Activated CD8-positive, alpha-beta T cell treated with anti-CD3 and anti-CD28 coated beads for 36 hours (primary cell): ENCODE results near the gene FAM174A. TPM values are rescaled to one million over a fixed set of nuclear protein-coding genes. Genes with fewer than 3 reads are reported as not detected.

ENCODE experiments used
- ATAC-seq: fragments of 200-7000 bp; cut with Tn5 transposase; one replicate; pipeline ENCODE4 v1.10.0; 2021; ENCODE audit warnings: mild to moderate bottlenecking, moderate library complexity
- CTCF ChIA-PET: fragments of 350-600 bp; sonication (Branson Sonifier 250); formaldehyde crosslinking; loops from one replicate; lab custom pipeline; 2021; ENCODE audit warnings: antibody characterized with exemption; lab: Charles Lee
- POLR2A ChIA-PET: fragments of 350-600 bp; sonication (Branson Sonifier 250); formaldehyde crosslinking; loops from one replicate; lab custom pipeline; 2021; ENCODE audit warnings: antibody characterized with exemption; lab: Charles Lee
- DNase-seq: peaks from one replicate; pipeline ENCODE4 v3.0.0-alpha.2; 2020
- H3K27ac Mint-ChIP-seq: one replicate; pipeline ENCODE4 v1.8.0; 2021; ENCODE audit warnings: mild to moderate bottlenecking, mixed read lengths
- H3K27me3 Mint-ChIP-seq: one replicate; pipeline ENCODE4 v1.8.0; 2021; ENCODE audit warnings: mixed read lengths
- H3K36me3 Mint-ChIP-seq: one replicate; pipeline ENCODE4 v1.8.0; 2021; ENCODE audit warnings: low read depth, mixed read lengths
- H3K4me1 Mint-ChIP-seq: one replicate; pipeline ENCODE4 v1.8.0; 2021; ENCODE audit warnings: low read depth, mixed read lengths
- H3K4me3 Mint-ChIP-seq: one replicate; pipeline ENCODE4 v1.8.0; 2021; ENCODE audit warnings: mild to moderate bottlenecking, moderate library complexity, mixed read lengths
- H3K9me3 Mint-ChIP-seq: one replicate; pipeline ENCODE4 v1.8.0; 2021; ENCODE audit warnings: mixed read lengths
- CTCF ChIP-seq: fragments of 200-600 bp; IDR thresholded peaks from one replicate; pipeline ENCODE4 v1.8.0; 2022; ENCODE audit warnings: antibody characterized with exemption, mild to moderate bottlenecking
- intact Hi-C: fragments of 100-400 bp; cut with micrococcal nuclease; formaldehyde crosslinking; loops from one replicate; pipeline ENCODE4 v1.10.0; 2022
- total RNA-seq, 2 experiments: library from RNA; stranded (reverse); gene quantifications; one replicate each; pipeline ENCODE4 v1.2.3, GENCODE V29; 2021

The FAM174A gene
- total RNA-seq, result 1 to 10 TPM; 5.9 to 6.6 TPM

- peaks cover 29% of the 10 kb centered on the region for H3K36me3 Mint-ChIP-seq
- ATAC-seq (peak; percentile 92), DNase-seq (peak; percentile 96)
- peaks cover 19% of the 10 kb centered on the region for H3K9me3 Mint-ChIP-seq
- intact Hi-C loops, result loop anchor here (5.0 kb wide), 1 partner anchor 367 kb away; the partner anchor contains the start of gene ST8SIA4
- TF ChIP-seq CTCF, result no peak
- peak within 1 kb of the TSS; percentile 97 for H3K4me3 Mint-ChIP-seq
- H3K27me3 Mint-ChIP-seq, result no peaks in the 10 kb centered on the region
- ChIA-PET CTCF (interaction anchor here (1.5 kb wide), 1 partner anchor 367 kb away, joined by 5 read pairs; no protein-coding TSS in a partner anchor), POLR2A (interaction anchor here (0.6 to 1.0 kb wide), 2 partner anchors 67 to 171 kb away, joined by 3 read pairs; no protein-coding TSS in a partner anchor)
- peak within 1 kb of the TSS; percentile 89 for H3K27ac Mint-ChIP-seq
- peaks cover 23% of the 10 kb centered on the region for H3K4me1 Mint-ChIP-seq
Measured at GRCh38 chr5:100535060-100536005, at the start of gene FAM174A. TSS of gene FAM174A (plus strand) at chr5:100535374. CDS start at chr5:100535531, 157 bp downstream.

GRCh38 chr5:100493996-100494395 is 41.2 kb upstream of the FAM174A start:
- no peak overlapping the region for H3K4me3 Mint-ChIP-seq
- TF ChIP-seq CTCF, result no peak

GRCh38 chr5:100496296-100496695 is 38.9 kb upstream of the FAM174A start:
- Mint-ChIP-seq H3K27ac (no peak overlapping the region), H3K9me3 (no peaks in the 10 kb centered on the region), H3K4me1 (no peaks in the 10 kb centered on the region), H3K4me3 (no peak overlapping the region), H3K36me3 (no peaks in the 10 kb centered on the region), H3K27me3 (no peaks in the 10 kb centered on the region)
- POLR2A ChIA-PET, result no interaction called here
- CTCF ChIA-PET, result interaction anchor here (0.9 kb wide), 1 partner anchor 10 kb away, joined by 5 read pairs; no protein-coding TSS in a partner anchor
- ATAC-seq (no peak), DNase-seq (no peak)
- no peak for TF ChIP-seq CTCF
- intact Hi-C loops, result no loop called here

More at GRCh38 chr5:100493996-100494395, 41.2 kb upstream of the FAM174A start:
- ChIA-PET CTCF (no interaction called here), POLR2A (no interaction called here)
- DNase-seq (no peak), ATAC-seq (no peak)
- Mint-ChIP-seq H3K9me3 (peaks cover 5% of the 10 kb centered on the region), H3K4me1 (no peaks in the 10 kb centered on the region), H3K36me3 (peaks cover 4% of the 10 kb centered on the region), H3K27ac (no peak overlapping the region), H3K27me3 (no peaks in the 10 kb centered on the region)
- intact Hi-C loops, result no loop called here

GRCh38 chr5:100502684-100503083 is 32.5 kb upstream of the FAM174A start:
- POLR2A ChIA-PET, result interaction anchor here (1.1 kb wide), 1 partner anchor 82 kb away, joined by 4 read pairs; no protein-coding TSS in a partner anchor
- Mint-ChIP-seq H3K36me3 (no peaks in the 10 kb centered on the region), H3K4me1 (no peaks in the 10 kb centered on the region), H3K27ac (no peak overlapping the region), H3K4me3 (no peak overlapping the region), H3K27me3 (no peaks in the 10 kb centered on the region), H3K9me3 (no peaks in the 10 kb centered on the region)
- intact Hi-C loops, result no loop called here
- CTCF ChIA-PET, result no interaction called here
- DNase-seq (no peak), ATAC-seq (no peak)
- no peak for TF ChIP-seq CTCF
